NB4 (cell line): Measurements from ENCODE around the gene PBRM1.

Source experiments
- MYC ChIP-seq: IDR thresholded peaks from 2 replicates; pipeline ENCODE4 v1.6.1; 2011; ENCODE audit warnings: low read depth, low read length
- POLR2A ChIP-seq: IDR thresholded peaks from 2 replicates; pipeline ENCODE4 v1.6.1; 2011; ENCODE audit warnings: mild to moderate bottlenecking; ENCODE audit not compliant: insufficient read length; ENCODE audit errors: extremely low read depth
- TF ChIP-seq, protein P1 (sequence below): IDR thresholded peaks from one replicate; pipeline ENCODE4 v1.5.1; 2012; ENCODE audit warnings: low read depth, low read length

GRCh38 chr3:52502808-52503350 is 182.8 kb downstream of the PBRM1 start:
- TF ChIP-seq, protein P1, sequence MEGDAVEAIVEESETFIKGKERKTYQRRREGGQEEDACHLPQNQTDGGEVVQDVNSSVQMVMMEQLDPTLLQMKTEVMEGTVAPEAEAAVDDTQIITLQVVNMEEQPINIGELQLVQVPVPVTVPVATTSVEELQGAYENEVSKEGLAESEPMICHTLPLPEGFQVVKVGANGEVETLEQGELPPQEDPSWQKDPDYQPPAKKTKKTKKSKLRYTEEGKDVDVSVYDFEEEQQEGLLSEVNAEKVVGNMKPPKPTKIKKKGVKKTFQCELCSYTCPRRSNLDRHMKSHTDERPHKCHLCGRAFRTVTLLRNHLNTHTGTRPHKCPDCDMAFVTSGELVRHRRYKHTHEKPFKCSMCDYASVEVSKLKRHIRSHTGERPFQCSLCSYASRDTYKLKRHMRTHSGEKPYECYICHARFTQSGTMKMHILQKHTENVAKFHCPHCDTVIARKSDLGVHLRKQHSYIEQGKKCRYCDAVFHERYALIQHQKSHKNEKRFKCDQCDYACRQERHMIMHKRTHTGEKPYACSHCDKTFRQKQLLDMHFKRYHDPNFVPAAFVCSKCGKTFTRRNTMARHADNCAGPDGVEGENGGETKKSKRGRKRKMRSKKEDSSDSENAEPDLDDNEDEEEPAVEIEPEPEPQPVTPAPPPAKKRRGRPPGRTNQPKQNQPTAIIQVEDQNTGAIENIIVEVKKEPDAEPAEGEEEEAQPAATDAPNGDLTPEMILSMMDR: no peak
- no peak for TF ChIP-seq MYC
- TF ChIP-seq POLR2A: no peak
